GM21619 (cell line): ENCODE results near the gene FAM161B.

Experiments
- ATAC-seq: cut with Tn5 transposase; IDR thresholded peaks from one replicate; pipeline ENCODE4 v1.9.1; 2021; ENCODE audit not compliant: unreplicated experiment

FAM161B gene

DNA sequence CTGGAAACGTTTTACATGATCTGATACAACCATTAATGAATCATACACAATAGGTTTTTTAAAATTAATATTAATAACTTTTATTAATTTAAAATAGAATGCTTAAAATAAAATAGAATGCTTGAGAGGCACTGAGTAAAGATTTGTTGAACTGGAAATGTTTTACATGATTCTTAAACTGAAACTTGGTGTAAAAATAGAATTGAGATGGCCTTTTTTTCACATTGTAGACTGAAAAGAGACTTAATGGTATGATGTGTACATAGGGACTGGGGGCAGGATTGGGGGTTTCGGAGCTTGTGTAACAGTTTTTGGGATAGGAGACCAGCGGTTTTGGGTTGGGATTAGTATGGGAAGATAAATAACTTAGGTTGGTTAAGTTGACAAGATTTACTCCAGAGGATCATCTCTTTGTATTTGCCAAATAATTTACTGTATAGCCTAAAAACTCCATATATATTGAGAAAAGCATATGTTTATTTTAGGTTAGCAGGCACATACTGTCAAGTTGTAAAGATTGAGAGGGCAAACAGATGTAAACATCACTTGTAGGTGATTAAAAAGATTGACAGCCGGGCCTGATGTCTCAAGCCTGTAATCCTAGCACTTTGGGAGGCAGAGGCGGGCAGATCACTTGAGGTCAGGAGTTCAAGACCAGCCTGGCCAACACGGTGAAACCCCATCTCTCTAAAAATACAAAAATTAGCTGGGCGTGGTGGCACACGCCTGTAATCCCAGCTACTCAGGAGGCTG lies 65.3 kb downstream of the FAM161B start:
- ATAC-seq = no peak
